ENCODE measurements around the gene FIZ1.

The FIZ1 gene

DNA sequence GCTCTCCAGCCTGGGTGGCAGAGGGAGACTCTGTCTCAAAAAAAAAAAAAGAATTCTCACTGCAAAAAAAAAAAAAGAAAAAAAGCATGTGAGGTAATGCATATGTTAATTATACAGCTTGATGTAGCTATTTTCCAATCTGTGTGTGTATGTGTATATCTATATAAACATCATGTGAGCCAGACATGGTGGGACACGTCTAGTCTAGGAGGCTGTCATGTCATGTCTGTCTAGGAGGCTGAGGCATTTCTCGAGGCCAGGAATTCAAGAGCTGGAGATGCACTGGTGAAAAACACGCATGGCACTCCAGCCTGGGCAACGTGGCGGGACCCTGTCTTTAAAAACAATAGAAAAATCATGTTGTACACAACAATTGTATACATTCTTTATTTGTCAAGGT lies 47.1 kb downstream of the FIZ1 start:
- DNase-seq (ENCODE audit: low read depth), result no peak
- H3K4me3 ChIP-seq (ENCODE audit: low read depth, low read length), result no peak overlapping the region
- TF ChIP-seq MYC (IDR thresholded peaks at IDR 0.05; ENCODE audit: low read depth, low read length) (no peak), CTCF (IDR thresholded peaks at IDR 0.05; ENCODE audit: low read depth, low read length) (no peak), POLR2A (IDR thresholded peaks at IDR 0.05; ENCODE audit: extremely low read depth, insufficient read length) (no peak)
- TF ChIP-seq, protein P1, sequence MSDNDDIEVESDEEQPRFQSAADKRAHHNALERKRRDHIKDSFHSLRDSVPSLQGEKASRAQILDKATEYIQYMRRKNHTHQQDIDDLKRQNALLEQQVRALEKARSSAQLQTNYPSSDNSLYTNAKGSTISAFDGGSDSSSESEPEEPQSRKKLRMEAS (IDR thresholded peaks at IDR 0.05; ENCODE audit: low read depth, low read length), result no peak

GRCh38 chr19:55550321-55550650 lies 49.0 kb downstream of the FIZ1 start:
- no peak overlapping the region for H3K4me3 ChIP-seq (ENCODE audit: low read depth, low read length)
- DNase-seq (ENCODE audit: low read depth), result no peak
- TF ChIP-seq MYC (IDR thresholded peaks at IDR 0.05; ENCODE audit: low read depth, low read length) (no peak), POLR2A (IDR thresholded peaks at IDR 0.05; ENCODE audit: extremely low read depth, insufficient read length) (no peak), CTCF (IDR thresholded peaks at IDR 0.05; ENCODE audit: low read depth, low read length) (no peak)
- TF ChIP-seq, protein P1 (IDR thresholded peaks at IDR 0.05; ENCODE audit: low read depth, low read length), result no peak

GRCh38 chr19:55549500-55550320 lies 49.6 kb downstream of the FIZ1 start:
- H3K4me3 ChIP-seq (ENCODE audit: low read depth, low read length), result no peak overlapping the region
- no peak for DNase-seq (ENCODE audit: low read depth)
- TF ChIP-seq, protein P1 (IDR thresholded peaks at IDR 0.05; ENCODE audit: low read depth, low read length), result no peak
- TF ChIP-seq CTCF (IDR thresholded peaks at IDR 0.05; ENCODE audit: low read depth, low read length) (no peak), MYC (IDR thresholded peaks at IDR 0.05; ENCODE audit: low read depth, low read length) (no peak), POLR2A (IDR thresholded peaks at IDR 0.05; ENCODE audit: extremely low read depth, insufficient read length) (no peak)

GRCh38 chr19:55546822-55547614 lies 52.3 kb downstream of the FIZ1 start:
- TF ChIP-seq, protein P1 (IDR thresholded peaks at IDR 0.05; ENCODE audit: low read depth, low read length), result no peak
- TF ChIP-seq MYC (IDR thresholded peaks at IDR 0.05; ENCODE audit: low read depth, low read length) (no peak), POLR2A (IDR thresholded peaks at IDR 0.05; ENCODE audit: extremely low read depth, insufficient read length) (no peak), CTCF (IDR thresholded peaks at IDR 0.05; ENCODE audit: low read depth, low read length) (no peak)
- no peak for DNase-seq (ENCODE audit: low read depth)
- no peak overlapping the region for H3K4me3 ChIP-seq (ENCODE audit: low read depth, low read length)

DNA sequence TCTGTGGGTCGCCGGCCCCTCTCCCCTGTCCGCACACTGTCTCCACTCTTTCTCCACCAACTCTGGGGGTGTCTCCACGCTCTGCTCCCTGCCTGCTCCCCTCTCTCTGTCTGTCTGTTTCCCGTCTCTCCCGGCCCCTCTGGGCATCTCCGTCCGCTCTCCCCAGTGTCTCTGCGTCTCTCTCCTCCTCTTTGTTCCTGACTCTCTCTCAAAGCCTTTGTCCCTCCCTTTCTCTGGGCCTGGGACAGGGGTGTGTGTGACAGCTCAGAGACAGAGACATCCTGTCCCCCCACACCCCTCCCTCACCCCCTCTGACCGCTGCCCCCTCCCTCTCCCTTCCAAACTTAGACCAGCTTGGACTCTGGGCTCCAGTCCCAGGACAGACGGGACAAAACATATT lies 53.3 kb downstream of the FIZ1 start:
- no peak for DNase-seq (ENCODE audit: low read depth)
- no peak for TF ChIP-seq POLR2A (IDR thresholded peaks at IDR 0.05; ENCODE audit: extremely low read depth, insufficient read length)
- TF ChIP-seq MYC (IDR thresholded peaks at IDR 0.05; ENCODE audit: low read depth, low read length), result no peak
- TF ChIP-seq CTCF (IDR thresholded peaks at IDR 0.05; ENCODE audit: low read depth, low read length), result no peak
- TF ChIP-seq, protein P1 (IDR thresholded peaks at IDR 0.05; ENCODE audit: low read depth, low read length), result no peak
- no peak overlapping the region for H3K4me3 ChIP-seq (ENCODE audit: low read depth, low read length)

Data from NB4 (cell line).